ENCODE measurements around the gene SCAF8.
A peak's percentile ranks its signal among the peaks of the same experiment; 100 is the strongest.

The SCAF8 gene

GRCh38 chr6:154829970-154830369, 96.8 kb downstream of the SCAF8 start:
- DNase-seq: no peak

DNA sequence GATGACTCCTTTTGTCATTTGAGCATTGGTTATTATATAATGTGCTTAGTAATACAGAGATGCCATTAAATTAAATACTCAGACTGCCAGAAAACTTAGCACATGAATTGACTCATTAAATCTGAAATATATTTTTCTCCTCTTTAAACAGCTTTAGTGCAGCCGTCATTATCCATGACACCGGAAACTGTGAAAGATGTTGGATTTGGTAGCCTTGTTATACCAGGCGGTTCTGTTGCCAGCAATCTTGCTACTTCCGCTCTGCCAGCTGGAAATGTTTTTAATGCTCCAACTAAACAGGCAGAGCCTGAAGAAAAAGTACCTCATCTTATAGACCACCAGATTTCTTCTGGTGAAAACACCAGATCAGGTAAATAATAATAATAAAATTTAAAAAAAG, 97.6 kb downstream of the SCAF8 start:
- peak in 1 of 51 donors; percentile 15 for DNase-seq

DNA sequence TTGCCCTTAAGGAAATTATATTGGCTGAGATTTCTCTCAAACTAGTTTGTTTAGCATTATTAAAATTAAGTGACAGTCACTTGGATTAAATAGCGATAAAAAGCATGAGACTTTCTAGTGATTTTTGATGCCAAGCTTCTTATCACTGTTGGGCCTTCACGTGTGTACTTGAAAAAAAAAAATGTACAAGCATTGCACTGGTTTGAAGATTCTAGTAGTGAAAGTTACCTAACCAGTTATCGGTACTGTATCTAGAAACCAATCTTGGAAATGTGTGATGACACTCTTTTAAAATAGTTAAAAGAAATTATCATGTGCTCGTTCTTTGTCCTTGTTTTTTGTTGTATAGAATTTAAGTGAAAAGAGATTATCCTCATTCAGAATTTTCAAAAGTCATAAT, 102.1 kb downstream of the SCAF8 start:
- DNase-seq: no peak

- DNase-seq: no peak
Observed at GRCh38 chr6:154839546-154839945, 106.3 kb downstream of the SCAF8 start.

DNA sequence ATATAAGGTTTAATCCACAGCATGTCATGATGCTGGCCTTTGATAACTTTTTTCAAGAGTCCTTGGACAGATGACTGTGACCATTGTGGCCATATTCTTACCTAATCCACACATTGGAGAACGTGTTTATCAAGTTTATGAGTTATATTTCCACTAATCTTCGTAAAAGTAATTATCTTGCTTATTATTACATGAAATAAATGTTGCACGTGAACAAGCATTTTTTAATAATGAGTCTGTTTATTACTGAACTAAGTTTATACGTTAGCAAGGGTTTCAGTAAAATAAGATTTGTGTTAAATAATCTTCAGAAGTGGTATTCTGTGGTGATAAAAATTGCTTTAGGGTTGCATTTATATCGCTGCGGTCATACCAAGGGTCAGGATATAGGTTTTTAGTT, 107.1 kb downstream of the SCAF8 start:
- DNase-seq: no peak

DNA sequence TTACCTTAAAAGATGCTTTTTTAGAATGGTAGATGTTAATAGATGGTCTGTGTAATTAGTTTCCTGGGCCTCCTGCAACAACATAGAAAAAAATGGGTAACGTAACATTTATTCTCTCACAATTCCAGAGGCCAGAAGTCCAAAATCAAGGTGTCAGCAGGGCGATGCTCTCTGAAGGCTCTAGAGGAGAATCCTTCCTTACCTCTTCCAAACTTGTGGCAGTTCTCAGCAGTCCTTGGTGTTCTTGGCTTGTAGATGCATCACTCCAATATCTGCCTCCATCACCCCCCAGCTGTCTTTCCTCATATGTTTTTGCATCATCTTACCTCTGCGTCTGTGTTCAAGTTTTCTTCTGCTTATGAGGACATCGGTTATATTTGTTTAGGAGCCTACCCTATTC, 107.9 kb downstream of the SCAF8 start:
- DNase-seq: no peak

- no peak for DNase-seq
Observed at GRCh38 chr6:154842833-154843232, 109.6 kb downstream of the SCAF8 start.

DNA sequence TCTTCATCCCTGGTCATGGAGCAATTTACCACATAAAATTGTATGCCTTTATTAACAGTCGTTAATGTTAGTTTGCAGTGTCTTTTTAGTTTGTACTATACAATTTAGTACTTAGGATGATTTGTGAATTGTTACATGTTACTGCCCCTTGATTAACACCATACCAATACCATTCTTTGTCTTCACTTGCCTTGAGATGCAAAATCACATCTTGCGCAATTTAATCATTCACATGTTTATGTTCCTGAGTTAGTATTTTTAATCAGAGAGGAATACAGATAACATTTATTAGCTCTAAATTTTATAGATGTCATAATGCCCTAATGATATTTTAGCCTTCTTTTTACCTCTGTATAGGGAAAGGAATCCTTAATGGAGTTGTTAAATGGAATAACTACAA, 114.1 kb downstream of the SCAF8 start:
- no peak for DNase-seq

- DNase-seq: no peak
Observed at GRCh38 chr6:154848580-154848979, 115.4 kb downstream of the SCAF8 start.

GRCh38 chr6:154849475-154849874, 116.3 kb downstream of the SCAF8 start:
- DNase-seq: no peak

GRCh38 chr6:154852687-154853086, 119.5 kb downstream of the SCAF8 start:
- DNase-seq: no peak

GRCh38 chr6:154857529-154857928, 124.3 kb downstream of the SCAF8 start:
- DNase-seq: no peak

DNA sequence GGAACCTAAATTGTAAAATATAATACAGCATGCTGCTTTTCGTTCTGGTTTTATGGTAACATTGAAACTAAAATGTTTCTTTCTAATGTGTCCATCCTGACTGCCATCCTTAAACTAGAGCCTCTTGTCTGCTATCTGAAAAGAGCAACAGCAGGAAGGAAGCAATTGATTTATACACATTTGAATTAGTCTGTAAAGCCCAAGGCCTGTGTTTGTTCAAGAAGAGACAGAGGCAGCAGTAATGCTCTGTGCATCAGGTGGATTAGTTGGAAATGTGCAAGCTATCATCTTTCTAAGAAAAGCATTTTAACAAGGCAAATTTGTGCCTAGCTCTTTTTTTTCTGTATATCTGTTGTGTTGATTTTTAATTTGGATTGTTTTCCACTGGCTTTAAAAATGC, 128.6 kb downstream of the SCAF8 start:
- no peak for DNase-seq

GRCh38 chr6:154862536-154862935, 129.3 kb downstream of the SCAF8 start:
- DNase-seq: no peak

GRCh38 chr6:154864066-154864430, 130.8 kb downstream of the SCAF8 start:
- no peak for DNase-seq

DNA sequence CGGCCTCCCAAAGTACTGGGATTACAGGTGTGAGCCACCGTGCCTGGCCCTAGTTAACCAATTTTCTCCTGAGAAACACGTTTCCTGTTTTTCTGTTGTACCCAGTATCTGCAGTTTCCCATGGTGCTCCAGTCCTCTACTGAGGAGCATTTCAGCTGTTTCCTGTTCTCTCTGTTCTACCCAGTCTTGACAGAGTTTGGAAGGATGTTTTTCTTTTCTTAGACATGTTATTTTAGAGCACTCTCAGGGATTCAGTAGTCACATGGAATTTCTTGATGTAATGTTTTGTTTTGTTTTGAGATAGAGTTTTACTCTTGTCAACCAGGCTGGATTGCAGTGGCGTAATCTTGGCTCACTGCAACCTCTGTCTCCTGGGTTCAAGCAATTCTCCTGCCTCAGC, 132.1 kb downstream of the SCAF8 start:
- DNase-seq: no peak

DNA sequence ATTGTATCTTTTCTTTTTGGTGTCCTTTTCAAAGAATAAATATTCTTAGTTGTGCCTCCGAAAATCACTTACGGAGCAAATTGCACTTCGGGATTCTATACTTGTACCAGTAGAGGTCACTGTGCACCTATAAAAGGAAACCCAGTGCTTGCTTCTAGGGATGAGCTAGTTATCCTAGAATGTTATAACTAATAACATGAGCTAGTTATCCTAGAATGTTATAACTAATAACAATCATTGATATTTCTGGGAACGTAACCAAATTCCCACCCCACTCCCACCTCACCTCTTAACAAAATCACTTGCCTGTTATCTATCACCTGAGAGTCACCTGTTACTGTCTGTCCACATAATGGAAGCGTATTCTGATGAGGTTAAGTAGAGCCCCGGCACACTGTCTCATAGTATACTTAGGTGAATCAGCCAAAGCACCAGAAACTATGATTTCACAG, 135.0 kb downstream of the SCAF8 start:
- peak in 2 of 51 donors; percentile 12 to 60 for DNase-seq

GRCh38 chr6:154872542-154873114, 139.4 kb downstream of the SCAF8 start:
- no peak for DNase-seq

DNA sequence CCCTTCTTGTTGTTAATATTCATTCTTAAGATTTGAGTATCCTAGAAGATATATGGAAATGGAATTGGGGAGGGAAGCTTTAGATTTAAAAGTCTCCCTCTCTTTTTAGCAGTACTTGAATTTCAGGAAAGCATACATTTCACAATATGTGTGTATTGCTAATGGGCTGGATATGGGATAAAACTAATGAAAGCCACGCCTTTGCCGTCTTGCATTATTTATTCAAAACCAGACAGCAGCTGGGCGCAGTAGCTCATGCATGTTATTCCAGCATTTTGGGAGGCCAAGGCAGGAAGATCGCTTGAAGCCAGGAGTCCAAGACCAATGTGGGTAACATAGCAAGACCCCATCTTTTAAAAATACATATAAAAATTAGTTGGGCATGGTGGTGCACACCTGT, 140.3 kb downstream of the SCAF8 start:
- no peak for DNase-seq

- no peak for DNase-seq
Observed at GRCh38 chr6:154874773-154875592, 141.8 kb downstream of the SCAF8 start.

GRCh38 chr6:154876486-154877280, 143.5 kb downstream of the SCAF8 start:
- DNase-seq: no peak

GRCh38 chr6:154878871-154879491, 145.8 kb downstream of the SCAF8 start:
- DNase-seq: no peak
